ENCODE measurements around the gene XIRP1. TPM values are rescaled to one million over a fixed set of nuclear protein-coding genes. Genes with fewer than 3 reads are reported as not detected.
"Not testable (repeated sequence)": the region's sequence is repeated elsewhere in the genome, so short reads cannot be mapped to it uniquely, and the experiment has no call there.

Gene XIRP1
- total RNA-seq, 2 donors from 2014 or later: not detected

GRCh38 chr3:39171860-39172259 is 20.5 kb downstream of the XIRP1 start:
- 43 to 47% methylated on average over 2 of the region's 2 CpGs for WGBS, 2 donors
- no peak overlapping the region for H3K27ac ChIP-seq
- H3K9me3 ChIP-seq: no peaks in the 10 kb centered on the region
- peaks cover 7% of the 10 kb centered on the region for H3K4me1 ChIP-seq
- DNase-seq (no peak), ATAC-seq (no peak)
- intact Hi-C loops (cut with DNase I): no loop called here
- no peaks in the 10 kb centered on the region for H3K27me3 ChIP-seq
- H3K36me3 ChIP-seq (replicated peaks in 1 of 2; ENCODE audit: insufficient read depth in 1 of 2, low read depth in 2 of 2): no peaks in the 10 kb centered on the region
- TF ChIP-seq CTCF (IDR thresholded peaks at IDR 0.05): no peak
- TF ChIP-seq POLR2A (IDR thresholded peaks at IDR 0.05): no peak
- no peak overlapping the region for H3K4me3 ChIP-seq

- H3K27ac ChIP-seq; H3K36me3 ChIP-seq (replicated peaks in 1 of 2; ENCODE audit: insufficient read depth in 1 of 2, low read depth in 2 of 2); DNase-seq; H3K9me3 ChIP-seq; H3K27me3 ChIP-seq; ATAC-seq; intact Hi-C loops (cut with DNase I); H3K4me1 ChIP-seq; H3K4me3 ChIP-seq: not testable (repeated sequence)
- WGBS, 2 donors: 82 to 92% methylated on average over 6 of the region's 6 CpGs
Observed at GRCh38 chr3:39170877-39171276, 21.5 kb downstream of the XIRP1 start.

- ATAC-seq: no peak
- Histone ChIP-seq H3K36me3 (replicated peaks in 1 of 2; ENCODE audit: insufficient read depth in 1 of 2, low read depth in 2 of 2) (no peaks in the 10 kb centered on the region), H3K9me3 (no peaks in the 10 kb centered on the region), H3K27me3 (no peaks in the 10 kb centered on the region), H3K27ac (no peak overlapping the region), H3K4me1 (no peaks in the 10 kb centered on the region), H3K4me3 (no peak overlapping the region)
- WGBS, 2 donors: 92 to 93% methylated on average over 4 of the region's 4 CpGs
- no peak for TF ChIP-seq POLR2A (IDR thresholded peaks at IDR 0.05)
- no peak for TF ChIP-seq CTCF (IDR thresholded peaks at IDR 0.05)
- intact Hi-C loops (cut with DNase I): no loop called here
- no peak for DNase-seq
Observed at GRCh38 chr3:39170461-39170860, 21.9 kb downstream of the XIRP1 start.

GRCh38 chr3:39169712-39170111 is 22.7 kb downstream of the XIRP1 start:
- intact Hi-C loops (cut with DNase I): no loop called here
- no peaks in the 10 kb centered on the region for H3K36me3 ChIP-seq (replicated peaks in 1 of 2; ENCODE audit: insufficient read depth in 1 of 2, low read depth in 2 of 2)
- H3K4me3 ChIP-seq: no peak overlapping the region
- no peaks in the 10 kb centered on the region for H3K4me1 ChIP-seq
- no peak for TF ChIP-seq POLR2A (IDR thresholded peaks at IDR 0.05)
- TF ChIP-seq CTCF (IDR thresholded peaks at IDR 0.05): no peak
- no peaks in the 10 kb centered on the region for H3K9me3 ChIP-seq
- no peaks in the 10 kb centered on the region for H3K27me3 ChIP-seq
- DNase-seq (no peak), ATAC-seq (no peak)
- no peak overlapping the region for H3K27ac ChIP-seq
- WGBS, 2 donors: 52 to 58% methylated on average over 1 of the region's 1 CpG

GRCh38 chr3:39168156-39168780 is 24.1 kb downstream of the XIRP1 start:
- no peak overlapping the region for H3K27ac ChIP-seq
- intact Hi-C loops (cut with DNase I): no loop called here
- DNase-seq: no peak
- H3K27me3 ChIP-seq: no peaks in the 10 kb centered on the region
- no peak for ATAC-seq
- H3K4me1 ChIP-seq: no peaks in the 10 kb centered on the region
- no peaks in the 10 kb centered on the region for H3K9me3 ChIP-seq
- WGBS, 2 donors: 84 to 86% methylated on average over 5 of the region's 5 CpGs
- no peak overlapping the region for H3K4me3 ChIP-seq
- no peak for TF ChIP-seq CTCF (IDR thresholded peaks at IDR 0.05)
- TF ChIP-seq POLR2A (IDR thresholded peaks at IDR 0.05): no peak
- H3K36me3 ChIP-seq (replicated peaks in 1 of 2; ENCODE audit: insufficient read depth in 1 of 2, low read depth in 2 of 2): no peaks in the 10 kb centered on the region
